SK-N-MC (cell line): ENCODE measurements around the gene IFNL4.

ENCODE experiments used
- EZH2 ChIP-seq: fragments of 200-600 bp; sonication (generic); IDR thresholded peaks from one replicate; pipeline ENCODE4 v1.6.1; 2017; ENCODE audit warnings: antibody characterized with exemption
- POLR2AphosphoS5 ChIP-seq: IDR thresholded peaks from 2 replicates; pipeline ENCODE4 v1.6.1; 2012; ENCODE audit warnings: mild to moderate bottlenecking, low read depth, low read length, borderline replicate concordance

DNA sequence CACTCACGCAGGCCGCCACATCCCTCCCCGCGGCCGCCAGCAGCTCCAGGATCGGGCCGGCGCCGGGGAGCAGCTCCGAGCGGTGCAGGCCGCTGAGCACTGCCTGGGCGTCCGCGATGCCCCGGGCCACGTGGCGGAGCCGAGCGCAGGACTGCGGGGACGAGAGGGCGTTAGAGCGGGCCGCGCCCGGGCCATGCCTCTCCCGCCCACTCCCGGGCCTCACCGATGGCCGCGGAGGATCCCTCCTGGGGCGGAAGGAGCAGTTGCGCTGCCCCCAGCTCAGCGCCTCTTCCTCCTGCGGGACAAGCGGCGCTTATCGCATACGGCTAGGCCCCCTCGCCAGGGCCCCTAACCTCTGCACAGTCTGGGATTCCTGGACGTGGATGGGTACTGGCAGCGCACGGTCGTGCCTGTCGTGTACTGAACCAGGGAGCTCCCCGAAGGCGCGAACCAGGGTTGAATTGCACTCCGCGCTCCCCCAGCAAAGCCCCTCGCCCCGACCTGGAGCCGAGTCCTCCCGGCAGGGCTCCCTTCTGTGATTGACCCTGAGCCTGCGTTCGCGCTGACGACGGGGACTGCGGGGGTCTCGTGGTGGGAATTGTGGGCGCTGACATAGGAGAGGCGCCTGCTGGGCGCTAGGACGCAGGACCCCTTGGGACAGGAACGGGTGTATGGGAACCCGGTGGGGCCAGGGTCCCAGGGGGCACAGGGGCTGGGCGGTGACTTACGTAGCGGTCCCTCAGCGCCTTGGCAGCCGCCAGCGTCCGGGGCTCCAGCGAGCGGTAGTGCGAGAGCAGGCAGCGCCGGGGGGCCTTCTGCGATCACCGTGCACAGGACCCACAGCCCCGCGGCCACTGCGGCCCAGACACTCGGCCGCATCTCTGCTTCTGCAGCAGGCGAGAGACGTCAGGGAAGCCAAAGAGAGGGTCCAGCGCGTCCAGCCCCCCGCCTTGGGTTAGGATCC, 673 bp downstream of the IFNL4 start:
- TF ChIP-seq POLR2AphosphoS5 = no peak
- TF ChIP-seq EZH2 = no peak
